Bronchial epithelial cell (primary cell): ENCODE measurements around the gene SPPL2B. TPM values are rescaled to one million over a fixed set of nuclear protein-coding genes. Genes with fewer than 3 reads are reported as not detected.

Source experiments
- DNase-seq: peaks from one replicate; pipeline ENCODE4 v3.0.0-alpha.2; 2010; ENCODE audit warnings: low read depth
- FAIRE-seq: peaks from 2 replicates; lab custom pipeline; 2011; peaks lifted over from hg19 to GRCh38; lab: Jason Lieb, UNC
- H3K27me3 ChIP-seq: 2 replicates; pipeline ENCODE4 v1.5.1; 2011; ENCODE audit warnings: low read length; ENCODE audit not compliant: control insufficient read depth, insufficient read depth
- H3K36me3 ChIP-seq: 2 replicates; pipeline ENCODE4 v1.5.1; 2011; ENCODE audit warnings: low read length; ENCODE audit not compliant: control insufficient read depth, insufficient read depth
- H3K4me3 ChIP-seq: 2 replicates; pipeline ENCODE4 v1.5.1; 2011; ENCODE audit warnings: mild to moderate bottlenecking, low read depth, low read length, control low read depth
- total RNA-seq: library from RNA; depleted of rRNA; stranded (reverse); fragments of >200 nt; gene quantifications from 2 replicates; pipeline ENCODE4 v1.2.1, GENCODE V29; 2014
- TF ChIP-seq, protein P1 (sequence below): IDR thresholded peaks from 2 replicates; pipeline ENCODE4 v1.5.1; 2011; ENCODE audit warnings: mild to moderate bottlenecking, moderate library complexity, low read length, control low read depth, inconsistent platforms; ENCODE audit not compliant: insufficient read depth, severe bottlenecking

The SPPL2B gene
- total RNA-seq, 1 donor from 2014 or later, result 10.0 TPM

DNA sequence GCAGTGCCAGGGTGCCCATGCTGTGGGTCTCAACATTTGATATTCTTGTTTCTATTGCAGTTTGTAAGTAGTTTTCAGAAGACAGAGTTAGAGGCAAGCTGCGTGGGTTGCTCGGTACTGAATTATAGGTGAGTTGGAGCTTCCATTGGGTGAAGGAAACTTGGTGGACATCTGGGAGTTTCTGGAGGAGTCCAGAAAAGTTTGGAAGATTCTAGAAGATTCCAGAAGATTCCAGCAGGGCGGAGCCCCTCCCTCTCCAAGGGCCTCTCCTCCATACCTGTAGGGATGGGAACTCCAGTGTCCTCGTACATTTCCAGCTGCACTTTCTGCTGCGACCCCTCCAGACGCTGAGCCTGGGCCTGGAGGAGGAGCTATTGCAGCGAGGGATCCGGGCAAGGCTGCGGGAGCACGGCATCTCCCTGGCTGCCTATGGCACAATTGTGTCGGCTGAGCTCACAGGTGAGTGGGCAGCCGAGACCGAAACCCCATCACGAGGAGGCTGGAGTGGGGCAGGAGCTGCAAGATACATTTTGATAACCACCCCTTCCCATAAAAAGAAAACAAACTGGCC lies 70.3 kb downstream of the SPPL2B start:
- no peak for DNase-seq

DNA sequence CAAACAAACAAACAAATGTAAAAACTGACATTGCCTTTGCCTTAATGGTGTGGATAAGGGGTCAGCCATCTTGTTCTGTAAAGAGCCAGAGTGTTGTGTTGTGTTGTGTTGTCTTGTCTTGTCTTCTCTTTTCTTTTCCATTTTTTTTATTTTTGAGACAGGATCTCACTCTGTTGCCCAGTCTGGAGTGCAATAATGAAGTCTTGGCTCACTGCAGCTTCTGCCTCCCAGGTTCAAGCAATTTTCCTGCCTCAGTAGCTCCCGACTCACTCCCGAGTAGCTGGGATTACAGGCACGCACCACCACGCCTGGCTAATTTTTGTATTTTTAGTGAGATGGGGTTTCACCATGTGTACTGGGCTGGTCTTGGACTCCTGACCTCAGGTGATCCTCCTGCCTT lies 71.1 kb downstream of the SPPL2B start:
- no peak for FAIRE-seq
- TF ChIP-seq, protein P1, sequence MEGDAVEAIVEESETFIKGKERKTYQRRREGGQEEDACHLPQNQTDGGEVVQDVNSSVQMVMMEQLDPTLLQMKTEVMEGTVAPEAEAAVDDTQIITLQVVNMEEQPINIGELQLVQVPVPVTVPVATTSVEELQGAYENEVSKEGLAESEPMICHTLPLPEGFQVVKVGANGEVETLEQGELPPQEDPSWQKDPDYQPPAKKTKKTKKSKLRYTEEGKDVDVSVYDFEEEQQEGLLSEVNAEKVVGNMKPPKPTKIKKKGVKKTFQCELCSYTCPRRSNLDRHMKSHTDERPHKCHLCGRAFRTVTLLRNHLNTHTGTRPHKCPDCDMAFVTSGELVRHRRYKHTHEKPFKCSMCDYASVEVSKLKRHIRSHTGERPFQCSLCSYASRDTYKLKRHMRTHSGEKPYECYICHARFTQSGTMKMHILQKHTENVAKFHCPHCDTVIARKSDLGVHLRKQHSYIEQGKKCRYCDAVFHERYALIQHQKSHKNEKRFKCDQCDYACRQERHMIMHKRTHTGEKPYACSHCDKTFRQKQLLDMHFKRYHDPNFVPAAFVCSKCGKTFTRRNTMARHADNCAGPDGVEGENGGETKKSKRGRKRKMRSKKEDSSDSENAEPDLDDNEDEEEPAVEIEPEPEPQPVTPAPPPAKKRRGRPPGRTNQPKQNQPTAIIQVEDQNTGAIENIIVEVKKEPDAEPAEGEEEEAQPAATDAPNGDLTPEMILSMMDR, result no peak

More for the DNA sequence above, 70.3 kb downstream of the SPPL2B start:
- TF ChIP-seq, protein P1, result no peak
- no peak for FAIRE-seq
- no peaks in the 10 kb centered on the region for H3K27me3 ChIP-seq
- H3K36me3 ChIP-seq, result no peaks in the 10 kb centered on the region
- H3K4me3 ChIP-seq, result no peak overlapping the region

More for the DNA sequence above, 71.1 kb downstream of the SPPL2B start:
- Histone ChIP-seq H3K36me3 (no peaks in the 10 kb centered on the region), H3K4me3 (no peak overlapping the region), H3K27me3 (no peaks in the 10 kb centered on the region)
- DNase-seq, result no peak

Other genes starting within 250 kb of the SPPL2B start
- 15.8 and 19.5 TPM in 2 replicates for gene MOB3A, start 232.4 kb upstream of the SPPL2B start, total RNA-seq
- 3.7 and 5.9 TPM in 2 replicates for gene IZUMO4, start 231.8 kb upstream of the SPPL2B start, total RNA-seq
- gene AP3D1, start 177.1 kb upstream of the SPPL2B start, total RNA-seq, result 72.1 and 78.3 TPM in 2 replicates
- 3.7 and 5.2 TPM in 2 replicates for gene DOT1L, start 164.8 kb upstream of the SPPL2B start, total RNA-seq
- gene PLEKHJ1, start 92.4 kb upstream of the SPPL2B start, total RNA-seq, result 49.3 and 59.8 TPM in 2 replicates
- gene SF3A2, start 91.9 kb upstream of the SPPL2B start, total RNA-seq, result 24.2 and 25.1 TPM in 2 replicates
- gene AMH, start 79.4 kb upstream of the SPPL2B start, total RNA-seq, result 0.26 and 0.38 TPM in 2 replicates
- gene JSRP1, start 72.3 kb upstream of the SPPL2B start, total RNA-seq, result not detected in 2 replicates
- gene PEAK3, start 46.5 kb upstream of the SPPL2B start, total RNA-seq, result not detected in 2 replicates
- not detected in 2 replicates for gene LINGO3, start 20.5 kb upstream of the SPPL2B start, total RNA-seq
- 86.5 and 97.4 TPM in 2 replicates for gene LSM7, start 98 bp upstream of the SPPL2B start, total RNA-seq
- gene TMPRSS9, start 31.6 kb downstream of the SPPL2B start, total RNA-seq, result not detected in 2 replicates
- gene TIMM13, start 98.9 kb downstream of the SPPL2B start, total RNA-seq, result 39.5 and 44.9 TPM in 2 replicates
- 54.0 and 74.5 TPM in 2 replicates for gene LMNB2, start 128.3 kb downstream of the SPPL2B start, total RNA-seq
- gene GADD45B, start 147.4 kb downstream of the SPPL2B start, total RNA-seq, result 25.8 and 26.1 TPM in 2 replicates